HepG2 (cell line): Measurements from ENCODE around the gene LRRC3C. TPM values are rescaled to one million over a fixed set of nuclear protein-coding genes. Genes with fewer than 3 reads are reported as not detected.

ENCODE experiments used
- CBX5 ChIP-seq: sonication (generic); formaldehyde crosslinking; IDR thresholded peaks from 2 replicates; pipeline ENCODE4 v1.4.0; 2020; ENCODE audit warnings: missing genetic modification reagents, borderline replicate concordance
- CEBPG ChIP-seq: IDR thresholded peaks from 2 replicates; pipeline ENCODE4 v1.6.1; 2016
- CSRNP2 ChIP-seq: sonication (generic); formaldehyde crosslinking; conservative IDR thresholded peaks from 2 replicates; pipeline ENCODE4 v1.8.0; 2022; ENCODE audit warnings: low read depth, missing genetic modification reagents
- LCORL ChIP-seq, 2 experiments: fragments of 450-650 bp in 1 of 2; sonication (generic) in 1 of 2; formaldehyde crosslinking in 1 of 2; IDR thresholded peaks; 2 replicates each; pipeline versions ENCODE4 v1.5.0 to v1.6.1; 2017 to 2020; ENCODE audit warnings: antibody characterized with exemption in 1 of 2, missing genetic modification reagents in 1 of 2
- MAFG ChIP-seq: sonication (generic); formaldehyde crosslinking; IDR thresholded peaks from 2 replicates; pipeline ENCODE4 v1.5.1; 2020; ENCODE audit warnings: mild to moderate bottlenecking, missing genetic modification reagents
- MEIS2 ChIP-seq: sonication (generic); formaldehyde crosslinking; IDR thresholded peaks from 2 replicates; pipeline ENCODE4 v1.9.0; 2021; ENCODE audit warnings: mild to moderate bottlenecking, missing genetic modification reagents
- MIER2 ChIP-seq: IDR thresholded peaks from 2 replicates; pipeline ENCODE4 v1.6.1; 2016; ENCODE audit warnings: missing biosample characterization, missing genetic modification reagents
- MIER3 ChIP-seq: IDR thresholded peaks from 2 replicates; pipeline ENCODE4 v1.6.1; 2016; ENCODE audit warnings: missing compliant biosample characterization, borderline replicate concordance
- NFRKB ChIP-seq: fragments of 450-650 bp; IDR thresholded peaks from 2 replicates; pipeline ENCODE4 v1.6.1; 2017
- PAXIP1 ChIP-seq: sonication (generic); formaldehyde crosslinking; conservative IDR thresholded peaks from 2 replicates; pipeline ENCODE4 v1.4.0; 2020; ENCODE audit warnings: mild to moderate bottlenecking, missing genetic modification reagents, moderate library complexity
- RXRB ChIP-seq: IDR thresholded peaks from 2 replicates; pipeline ENCODE4 v1.6.1; 2016; ENCODE audit warnings: borderline replicate concordance, missing genetic modification reagents, missing compliant biosample characterization
- TBL1XR1 ChIP-seq: fragments of 150-350 bp; IDR thresholded peaks from 2 replicates; pipeline ENCODE4 v1.6.1; 2014; ENCODE audit warnings: borderline replicate concordance, low read length; ENCODE audit not compliant: partially characterized antibody
- ZBTB7A ChIP-seq: sonication (generic); formaldehyde crosslinking; IDR thresholded peaks from 2 replicates; pipeline ENCODE4 v1.8.0; 2022; ENCODE audit warnings: mild to moderate bottlenecking, missing genetic modification reagents
- ZNF20 ChIP-seq: sonication (generic); formaldehyde crosslinking; IDR thresholded peaks from 2 replicates; pipeline ENCODE4 v1.4.0; 2020; ENCODE audit warnings: mild to moderate bottlenecking, moderate library complexity, missing genetic modification reagents
- ZNF343 ChIP-seq: sonication (generic); formaldehyde crosslinking; IDR thresholded peaks from 2 replicates; pipeline ENCODE4 v1.4.0; 2020; ENCODE audit warnings: mild to moderate bottlenecking, missing genetic modification reagents
- polyA plus RNA-seq, 8 experiments: library from polyadenylated mRNA; depleted of rRNA in 3 of 8; stranded (reverse) in 7 of 8; unstranded in 1 of 8; fragments of >200 nt; fragmentation: Illumina TruSeq in 4 of 8; extraction: Trizol in 4 of 8; gene quantifications; 2 replicates each; pipeline versions ENCODE4 v1.2.1 to v1.2.3, GENCODE V29; 2011 to 2016; ENCODE audit warnings: low read depth in 4 of 8, missing spikeins in 1 of 8, mixed read lengths in 1 of 8; ENCODE audit not compliant: insufficient read depth in 1 of 8
- total RNA-seq, 5 experiments: library from RNA; depleted of rRNA; stranded (reverse); fragments of >200 nt; fragmentation: Illumina TruSeq; extraction: Trizol; gene quantifications; 2 replicates each; pipeline ENCODE4 v1.2.3, GENCODE V29; 2016; ENCODE audit warnings: low read depth in 1 of 5
- TF ChIP-seq, protein P1 (sequence below): sonication (generic); formaldehyde crosslinking; IDR thresholded peaks from 2 replicates; pipeline ENCODE4 v1.5.0; 2020; ENCODE audit warnings: mild to moderate bottlenecking, missing genetic modification reagents
- TF ChIP-seq, protein P2 (sequence below): sonication (generic); formaldehyde crosslinking; IDR thresholded peaks from 2 replicates; pipeline ENCODE4 v1.8.0; 2022; ENCODE audit warnings: missing genetic modification reagents, mild to moderate bottlenecking, inconsistent platforms, borderline replicate concordance
- TF ChIP-seq, protein P3 (sequence below): sonication (generic); formaldehyde crosslinking; IDR thresholded peaks from 2 replicates; pipeline ENCODE4 v1.8.1; 2022; ENCODE audit warnings: mild to moderate bottlenecking, missing genetic modification reagents

LRRC3C gene
- total and polyA plus RNA-seq, 2 of the 13 experiments (the other 11 are each of a cell fraction or from before 2014, with no cell fraction given) = 0.17 TPM; not detected in 1

DNA sequence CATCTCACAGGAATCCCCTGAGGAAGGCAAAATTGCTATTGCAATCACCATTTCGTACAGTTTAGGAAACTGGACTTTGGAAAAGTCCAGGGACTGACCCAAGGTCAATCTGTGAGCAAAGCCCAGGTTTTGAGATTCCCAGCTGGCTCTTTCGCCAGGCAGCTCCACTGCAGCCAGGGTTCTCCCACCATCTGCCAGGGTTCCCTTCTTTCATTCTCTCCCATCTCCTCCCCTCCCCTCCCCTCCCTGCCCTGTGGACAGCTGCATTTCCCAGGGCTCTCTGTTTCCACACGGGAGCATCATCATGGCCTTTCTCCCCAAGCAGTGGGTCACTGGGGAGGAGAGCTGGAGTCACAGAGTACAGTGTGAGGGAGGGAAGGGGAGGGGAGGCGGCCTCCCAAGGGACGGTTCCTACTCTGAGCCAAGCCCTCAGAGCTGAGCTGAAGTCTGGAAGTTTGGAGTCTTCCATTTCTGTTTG lies 23.4 kb downstream of the LRRC3C start (continued):
- TF ChIP-seq, protein P1, sequence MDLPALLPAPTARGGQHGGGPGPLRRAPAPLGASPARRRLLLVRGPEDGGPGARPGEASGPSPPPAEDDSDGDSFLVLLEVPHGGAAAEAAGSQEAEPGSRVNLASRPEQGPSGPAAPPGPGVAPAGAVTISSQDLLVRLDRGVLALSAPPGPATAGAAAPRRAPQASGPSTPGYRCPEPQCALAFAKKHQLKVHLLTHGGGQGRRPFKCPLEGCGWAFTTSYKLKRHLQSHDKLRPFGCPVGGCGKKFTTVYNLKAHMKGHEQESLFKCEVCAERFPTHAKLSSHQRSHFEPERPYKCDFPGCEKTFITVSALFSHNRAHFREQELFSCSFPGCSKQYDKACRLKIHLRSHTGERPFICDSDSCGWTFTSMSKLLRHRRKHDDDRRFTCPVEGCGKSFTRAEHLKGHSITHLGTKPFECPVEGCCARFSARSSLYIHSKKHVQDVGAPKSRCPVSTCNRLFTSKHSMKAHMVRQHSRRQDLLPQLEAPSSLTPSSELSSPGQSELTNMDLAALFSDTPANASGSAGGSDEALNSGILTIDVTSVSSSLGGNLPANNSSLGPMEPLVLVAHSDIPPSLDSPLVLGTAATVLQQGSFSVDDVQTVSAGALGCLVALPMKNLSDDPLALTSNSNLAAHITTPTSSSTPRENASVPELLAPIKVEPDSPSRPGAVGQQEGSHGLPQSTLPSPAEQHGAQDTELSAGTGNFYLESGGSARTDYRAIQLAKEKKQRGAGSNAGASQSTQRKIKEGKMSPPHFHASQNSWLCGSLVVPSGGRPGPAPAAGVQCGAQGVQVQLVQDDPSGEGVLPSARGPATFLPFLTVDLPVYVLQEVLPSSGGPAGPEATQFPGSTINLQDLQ = no peak
- TF ChIP-seq, protein P2, sequence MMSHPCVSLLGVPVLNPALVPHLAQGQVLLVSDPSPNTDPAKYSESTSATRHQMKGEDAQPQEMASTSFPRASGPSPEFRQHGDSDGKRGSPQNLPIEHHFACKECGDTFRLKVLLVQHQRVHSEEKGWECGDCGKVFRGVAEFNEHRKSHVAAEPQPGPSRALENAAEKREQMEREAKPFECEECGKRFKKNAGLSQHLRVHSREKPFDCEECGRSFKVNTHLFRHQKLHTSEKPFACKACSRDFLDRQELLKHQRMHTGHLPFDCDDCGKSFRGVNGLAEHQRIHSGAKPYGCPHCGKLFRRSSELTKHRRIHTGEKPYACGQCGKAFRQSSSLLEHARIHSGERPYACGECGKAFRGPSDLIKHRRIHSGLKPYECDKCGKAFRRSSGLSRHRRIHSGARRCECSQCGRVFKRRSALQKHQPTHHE (CRISPR knock-in tag) = no peak
- no peak for TF ChIP-seq MAFG (CRISPR knock-in tag)
- no peak for TF ChIP-seq MEIS2 (CRISPR knock-in tag)
- TF ChIP-seq, protein P3, sequence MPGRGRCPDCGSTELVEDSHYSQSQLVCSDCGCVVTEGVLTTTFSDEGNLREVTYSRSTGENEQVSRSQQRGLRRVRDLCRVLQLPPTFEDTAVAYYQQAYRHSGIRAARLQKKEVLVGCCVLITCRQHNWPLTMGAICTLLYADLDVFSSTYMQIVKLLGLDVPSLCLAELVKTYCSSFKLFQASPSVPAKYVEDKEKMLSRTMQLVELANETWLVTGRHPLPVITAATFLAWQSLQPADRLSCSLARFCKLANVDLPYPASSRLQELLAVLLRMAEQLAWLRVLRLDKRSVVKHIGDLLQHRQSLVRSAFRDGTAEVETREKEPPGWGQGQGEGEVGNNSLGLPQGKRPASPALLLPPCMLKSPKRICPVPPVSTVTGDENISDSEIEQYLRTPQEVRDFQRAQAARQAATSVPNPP (CRISPR knock-in tag) = no peak
- peak; percentile 24; the same call in 1 of the 2 replicates for TF ChIP-seq CEBPG
- peak; percentile 20; the same call in 1 of the 2 replicates for TF ChIP-seq RXRB (CRISPR knock-in tag)
- no peak for TF ChIP-seq CSRNP2 (CRISPR knock-in tag)
- no peak for TF ChIP-seq TBL1XR1
- TF ChIP-seq MIER3 (CRISPR knock-in tag) = no peak
- peak; percentile 66 for TF ChIP-seq PAXIP1 (CRISPR knock-in tag)
- no peak for TF ChIP-seq ZNF343
- TF ChIP-seq CBX5 (CRISPR knock-in tag) = no peak
- TF ChIP-seq NFRKB = no peak
- TF ChIP-seq ZNF20 (CRISPR knock-in tag) = no peak
- no peak for TF ChIP-seq ZBTB7A
- no peak for TF ChIP-seq MIER2 (CRISPR knock-in tag)
- TF ChIP-seq LCORL (IDR thresholded peaks at IDR 0.05) = peak; percentile 62; the same call in 1 of the 2 replicates
- TF ChIP-seq LCORL (CRISPR knock-in tag; IDR thresholded peaks at IDR 0.05) = peak; percentile 80
